ENCODE measurements around the gene CORO6.

GRCh38 chr17:29621751-29622194 lies 939 bp downstream of the CORO6 start:
- no peak for TF ChIP-seq SUZ12 (IDR thresholded peaks at IDR 0.05; ENCODE audit: extremely low read depth, insufficient read depth, insufficient read length)
- TF ChIP-seq ZNF274 (IDR thresholded peaks at IDR 0.05; ENCODE audit: low read depth, low read length): no peak

All from NT2/D1 (cell line).